ENCODE data around the gene SOD1.

Gene SOD1

GRCh38 chr21:31684918-31685317, 25.4 kb downstream of the SOD1 start:
- DNase-seq (ENCODE audit: low read depth): no peak

DNA sequence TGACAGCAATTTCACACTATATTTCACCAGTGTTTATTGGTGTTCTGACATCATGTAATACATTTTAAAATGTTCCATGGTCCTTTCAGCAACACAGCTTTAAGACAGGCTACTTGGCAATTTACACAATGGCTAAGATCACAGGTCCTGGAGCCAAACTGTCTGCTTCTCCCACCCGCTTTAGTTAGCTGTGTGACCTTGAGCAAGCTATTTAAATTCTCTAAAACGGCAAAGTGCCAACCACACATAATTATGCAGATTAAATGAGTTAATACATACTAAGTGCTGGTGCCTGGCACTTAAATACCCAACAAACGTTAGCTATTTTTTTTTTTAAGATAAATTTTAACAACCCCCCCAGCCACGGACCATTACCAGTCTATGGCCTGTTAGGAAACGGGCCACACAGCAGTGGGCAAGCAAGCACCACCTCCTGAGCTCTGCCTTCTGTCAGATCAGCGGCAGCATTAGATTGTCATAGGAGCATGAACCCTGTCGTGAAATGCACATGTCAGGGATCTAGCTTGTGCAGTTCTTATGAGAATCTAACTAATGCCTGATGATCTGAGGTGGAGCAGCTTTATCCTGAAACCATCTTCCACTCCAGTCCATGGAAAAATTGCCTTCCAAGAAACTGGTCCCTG, 26.9 kb downstream of the SOD1 start:
- no peak for DNase-seq (ENCODE audit: low read depth)

- no peak for DNase-seq (ENCODE audit: low read depth)
Observed at GRCh38 chr21:31687108-31687507, 27.6 kb downstream of the SOD1 start.

GRCh38 chr21:31688603-31689368, 29.3 kb downstream of the SOD1 start:
- no peak for DNase-seq (ENCODE audit: low read depth)

DNA sequence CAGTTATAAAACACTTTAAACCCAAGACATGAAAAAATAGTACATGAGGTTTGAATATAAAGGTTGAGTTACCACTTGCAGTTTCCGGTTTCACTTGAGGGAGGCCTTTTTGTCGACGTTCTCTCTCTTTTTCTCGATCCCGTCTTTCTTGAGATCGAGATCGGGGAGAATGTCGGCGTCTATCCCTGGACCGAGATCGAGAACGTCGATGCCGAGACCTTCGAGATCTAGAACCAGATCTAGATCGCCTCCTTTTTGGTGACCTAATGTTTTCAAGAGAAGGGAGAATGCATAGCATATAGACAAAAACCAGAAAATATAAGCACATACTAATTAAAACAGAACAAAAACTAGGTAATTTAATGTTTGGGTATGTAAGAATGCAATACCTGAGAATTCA, 33.7 kb downstream of the SOD1 start:
- no peak for DNase-seq (ENCODE audit: low read depth)

DNA sequence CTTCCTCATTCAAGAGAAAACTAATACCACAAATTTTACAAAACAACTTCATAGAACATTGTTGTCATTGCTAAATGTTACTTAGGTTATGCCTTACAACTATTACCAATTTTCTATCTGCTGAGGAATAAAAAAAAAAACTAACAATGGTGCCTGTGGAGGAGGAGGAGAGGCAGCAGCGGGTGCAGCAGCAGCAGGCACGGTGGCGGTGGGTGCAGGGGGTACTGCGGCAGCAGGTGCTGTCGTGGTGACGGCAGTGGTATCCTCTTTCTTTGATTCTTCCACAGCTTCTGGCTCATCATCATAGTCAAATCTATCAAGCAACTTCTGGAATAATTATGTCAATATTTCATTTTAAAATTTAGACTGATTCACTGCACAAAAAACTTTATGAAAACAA, 36.9 kb downstream of the SOD1 start:
- no peak for DNase-seq (ENCODE audit: low read depth)

DNA sequence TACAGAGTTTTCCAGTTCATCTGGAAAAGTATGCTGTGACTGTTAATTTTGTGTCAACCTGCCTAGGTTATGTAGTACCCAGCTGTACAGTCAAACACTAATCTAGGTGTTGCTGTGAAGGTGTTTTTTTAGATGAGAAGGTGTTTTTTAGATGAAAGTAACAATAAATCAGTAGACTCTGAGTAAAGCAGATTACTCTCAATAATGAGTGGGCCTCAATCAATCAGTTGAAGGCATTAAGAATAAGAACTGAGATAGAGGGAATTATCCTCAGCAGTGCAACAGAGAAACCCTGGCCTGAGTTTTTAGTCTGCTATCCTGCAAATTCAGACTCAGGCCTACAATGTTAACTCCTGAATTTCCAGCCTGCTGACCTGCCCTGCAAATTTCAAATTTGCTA, 39.0 kb downstream of the SOD1 start:
- DNase-seq (ENCODE audit: low read depth): no peak

GRCh38 chr21:31700040-31700439, 40.5 kb downstream of the SOD1 start:
- DNase-seq (ENCODE audit: low read depth): no peak

DNA sequence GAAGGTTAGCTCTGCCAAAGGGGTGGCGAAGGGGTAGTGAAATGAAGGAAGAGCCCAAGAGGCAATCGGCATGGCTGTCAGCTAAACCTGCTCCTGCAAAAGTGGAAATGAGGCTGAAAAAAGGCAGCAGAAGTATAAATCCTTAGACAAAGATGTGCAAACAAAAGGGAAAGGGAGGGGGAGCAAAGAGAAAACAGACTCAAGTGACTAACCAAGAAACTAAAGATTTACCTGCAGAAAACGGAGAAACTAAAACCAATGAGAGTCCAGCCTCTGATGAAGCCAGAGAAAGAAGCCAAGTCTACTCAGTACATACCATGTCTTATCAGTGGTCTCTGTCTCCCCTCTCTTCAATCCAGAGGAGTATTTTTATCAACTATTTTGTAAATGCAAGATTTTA, 47.1 kb downstream of the SOD1 start:
- no peak for DNase-seq (ENCODE audit: low read depth)

GRCh38 chr21:31707499-31707898, 48.0 kb downstream of the SOD1 start:
- no peak for DNase-seq (ENCODE audit: low read depth)

DNA sequence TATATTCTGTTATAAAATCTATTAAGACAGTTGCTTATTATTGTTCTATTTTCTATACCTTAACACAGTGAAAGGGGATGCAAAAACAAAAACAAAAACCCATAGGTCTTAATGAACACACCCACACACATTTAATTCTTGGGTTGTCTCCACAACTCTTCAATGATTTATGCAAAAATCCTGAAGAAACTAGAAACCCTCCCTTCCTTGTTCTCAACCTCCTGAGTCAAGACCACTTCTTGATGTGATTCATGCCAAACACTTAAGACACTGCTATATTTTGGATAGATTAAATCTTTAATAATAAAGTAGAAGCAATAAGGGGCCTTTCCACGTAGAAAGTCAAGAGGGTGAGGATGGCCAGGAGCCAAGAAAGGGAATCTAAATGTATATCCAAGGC, 49.0 kb downstream of the SOD1 start:
- DNase-seq (ENCODE audit: low read depth): no peak

DNA sequence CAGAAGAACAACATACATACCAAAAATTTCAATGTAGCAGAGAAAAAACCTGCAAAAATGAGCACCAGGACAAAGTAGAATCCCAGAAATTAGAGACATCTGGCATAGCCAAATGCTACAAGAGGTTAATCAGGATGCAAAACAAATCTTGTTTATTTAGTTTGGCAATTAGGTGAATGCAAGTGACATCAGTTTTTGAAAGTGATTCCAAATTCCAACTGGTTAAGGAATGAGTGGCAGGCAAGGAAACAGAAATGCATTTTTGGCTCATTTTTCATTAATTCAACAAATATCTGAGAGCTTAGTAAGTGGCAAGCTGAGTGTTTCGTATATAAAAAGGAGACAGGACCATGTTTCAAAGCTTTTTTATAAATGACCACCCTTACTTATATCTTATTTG, 51.1 kb downstream of the SOD1 start:
- DNase-seq (ENCODE audit: low read depth): no peak

DNA sequence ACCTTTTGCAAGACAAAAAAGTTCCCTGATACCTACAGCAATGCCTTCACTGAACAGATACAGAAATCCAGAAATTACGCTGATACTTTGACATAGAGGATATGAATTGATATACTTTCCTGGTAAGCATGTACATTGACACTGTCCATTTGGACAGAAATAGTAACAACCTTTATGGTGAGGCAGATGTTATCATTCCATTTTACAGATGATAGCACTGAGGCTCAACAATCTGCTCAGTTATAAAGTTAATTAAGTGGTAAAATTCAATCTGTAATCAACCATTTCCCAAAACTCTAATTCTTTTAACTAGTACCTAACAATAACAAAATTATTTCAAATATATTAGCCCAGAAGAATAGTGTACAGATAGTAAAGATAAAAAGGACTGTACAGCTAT, 51.8 kb downstream of the SOD1 start:
- no peak for DNase-seq (ENCODE audit: low read depth)

DNA sequence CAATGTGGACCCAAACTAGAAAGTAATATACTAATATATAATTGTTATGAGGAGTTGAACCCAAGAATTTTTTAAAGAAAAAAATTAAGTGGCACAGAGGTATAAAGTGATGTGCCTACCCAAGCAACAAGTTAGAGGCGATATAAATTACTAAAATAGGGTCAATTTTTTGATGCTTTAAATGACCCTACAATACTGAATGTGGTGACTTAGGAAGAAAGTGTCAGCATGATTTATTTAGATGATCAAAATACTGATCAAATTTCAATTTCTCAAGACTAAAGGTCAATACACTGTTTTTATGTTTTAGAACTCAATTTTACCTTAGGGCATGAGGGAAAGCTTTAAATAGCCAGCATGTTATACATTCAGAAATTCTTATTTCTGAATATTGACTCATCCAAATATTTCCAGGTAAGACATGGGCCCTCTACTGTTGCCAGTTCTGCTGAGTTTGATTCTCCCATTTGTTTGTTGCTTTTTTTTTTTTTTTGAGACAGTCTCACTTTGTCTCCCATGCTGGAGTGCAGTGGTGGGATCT, 52.3 kb downstream of the SOD1 start:
- DNase-seq (ENCODE audit: low read depth): no peak

DNA sequence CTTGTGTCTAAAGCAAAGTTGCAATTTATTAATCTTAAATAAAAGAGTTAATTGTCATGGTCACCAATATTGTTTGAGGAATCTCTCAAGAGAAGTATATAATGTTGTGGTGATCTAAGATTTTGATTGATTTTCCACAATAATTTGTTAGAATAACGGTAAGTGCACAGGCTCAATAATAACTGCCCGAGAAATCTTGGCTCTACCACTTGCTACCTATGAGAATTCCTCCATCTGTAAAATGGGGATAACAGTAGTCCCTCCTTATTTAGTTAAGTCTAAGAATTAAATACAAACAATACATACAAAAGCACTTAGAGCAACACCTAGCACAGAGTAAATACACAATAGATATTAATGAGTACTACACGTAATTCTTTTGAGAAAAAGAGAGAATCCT, 53.6 kb downstream of the SOD1 start:
- DNase-seq (ENCODE audit: low read depth): no peak

DNA sequence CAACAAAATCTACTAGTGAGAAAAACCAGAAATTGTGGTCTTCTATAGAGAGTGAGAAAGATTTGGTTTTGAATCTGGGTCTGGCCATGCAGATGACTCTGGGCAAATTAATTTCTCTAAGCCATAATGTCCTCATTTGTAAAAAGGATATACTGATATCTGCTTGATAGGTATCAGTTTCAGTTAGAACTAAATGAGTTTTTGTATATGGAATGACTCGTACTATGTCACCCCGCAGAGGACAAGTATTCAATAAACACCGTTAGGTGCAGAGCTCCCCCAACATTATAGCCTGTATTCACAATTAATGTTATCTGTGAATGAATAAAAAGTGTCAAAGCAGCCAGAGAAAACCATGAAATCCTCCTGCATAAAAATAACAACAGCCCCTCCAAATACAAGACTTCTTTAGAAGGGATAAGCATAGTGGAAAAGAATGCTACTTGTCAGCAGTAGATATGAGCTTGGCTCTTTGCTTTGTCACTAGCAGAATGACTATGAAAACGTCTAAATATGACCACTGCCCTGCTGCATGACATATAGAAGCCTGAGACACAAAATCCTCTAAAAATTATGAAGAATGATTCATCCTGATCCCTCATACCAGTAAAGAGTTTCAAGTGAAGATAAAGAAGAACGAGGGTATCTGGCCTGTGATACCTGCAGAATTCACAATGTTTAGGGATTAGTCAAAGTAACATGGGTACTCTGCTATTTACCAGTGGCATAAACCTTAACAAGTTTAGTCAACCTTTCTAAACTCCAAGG, 54.7 kb downstream of the SOD1 start:
- DNase-seq (ENCODE audit: low read depth): no peak

- no peak for DNase-seq (ENCODE audit: low read depth)
Observed at GRCh38 chr21:31714741-31715365, 55.4 kb downstream of the SOD1 start.

DNA sequence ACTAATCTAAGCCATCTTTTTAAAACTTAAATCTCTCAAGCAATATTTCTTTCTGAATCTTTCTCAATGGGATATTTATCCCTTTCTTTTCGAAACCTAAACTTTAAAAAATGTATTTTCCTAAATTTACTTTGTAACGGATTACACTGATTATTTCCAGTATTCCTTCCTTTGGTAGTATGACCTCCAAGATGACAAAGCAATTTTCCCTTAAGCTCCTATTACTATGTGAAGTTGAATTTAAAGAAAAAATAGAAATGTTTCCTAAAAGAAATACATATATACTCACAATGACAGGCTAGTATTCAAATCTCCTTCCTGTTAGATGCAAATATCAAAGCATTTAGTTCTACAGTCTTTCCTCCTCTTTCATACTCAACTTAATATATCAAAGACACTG, 56.6 kb downstream of the SOD1 start:
- no peak for DNase-seq (ENCODE audit: low read depth)

All from stimulated activated CD8-positive, alpha-beta memory T cell treated with anti-CD3 and anti-CD28 coated beads, Interleukin-4, amount 100 ng/mL, for 24 hours (primary cell).